NCI-H2029 (cell line): ENCODE results near the gene CMTM6.
"Not testable (repeated sequence)": the region's sequence is repeated elsewhere in the genome, so short reads cannot be mapped to it uniquely, and the experiment has no call there.

ENCODE experiments used
- DNase-seq: peaks from one replicate; lab custom pipeline; 2025; lab: John Stamatoyannopoulos, UW

CMTM6 gene

GRCh38 chr3:32502118-32502945 lies at the start of gene CMTM6:
TSS of gene CMTM6 (minus strand) at chr3:32502852. CDS start at chr3:32502745, 107 bp downstream.
- peak; percentile 82 for DNase-seq

- DNase-seq: no peak
These were observed 49.4 kb upstream of the CMTM6 start for GRCh38 chr3:32552013-32552412.

- DNase-seq: no peak
These were observed 48.8 kb upstream of the CMTM6 start for GRCh38 chr3:32551496-32551895.

GRCh38 chr3:32551087-32551486 lies 48.4 kb upstream of the CMTM6 start:
- no peak for DNase-seq

- no peak for DNase-seq
These were observed 42.7 kb upstream of the CMTM6 start for GRCh38 chr3:32545305-32545704.

- DNase-seq: no peak
These were observed 42.2 kb upstream of the CMTM6 start for GRCh38 chr3:32544894-32545293.

GRCh38 chr3:32542807-32543206 lies 40.2 kb upstream of the CMTM6 start:
- DNase-seq: no peak

GRCh38 chr3:32540899-32541298 lies 38.2 kb upstream of the CMTM6 start:
- DNase-seq: no peak

GRCh38 chr3:32532434-32532833 lies 29.8 kb upstream of the CMTM6 start:
- DNase-seq: no peak

- DNase-seq: no peak
These were observed 28.5 kb upstream of the CMTM6 start for GRCh38 chr3:32531010-32531647.

- no peak for DNase-seq
These were observed 23.1 kb upstream of the CMTM6 start for GRCh38 chr3:32525720-32526119.

- no peak for DNase-seq
These were observed 20.0 kb upstream of the CMTM6 start for GRCh38 chr3:32522682-32523081.

GRCh38 chr3:32518921-32519320 lies 16.3 kb upstream of the CMTM6 start:
- DNase-seq: not testable (repeated sequence)

- DNase-seq: not testable (repeated sequence)
These were observed 14.1 kb upstream of the CMTM6 start for GRCh38 chr3:32516751-32517150.

- DNase-seq: no peak
These were observed 8.4 kb upstream of the CMTM6 start for GRCh38 chr3:32511005-32511404.

GRCh38 chr3:32510075-32510724 lies 7.5 kb upstream of the CMTM6 start:
- DNase-seq: peak; percentile 59

- no peak for DNase-seq
These were observed 6.1 kb upstream of the CMTM6 start for GRCh38 chr3:32508711-32509110.

- no peak for DNase-seq
These were observed 3.8 kb upstream of the CMTM6 start for GRCh38 chr3:32506466-32506865.

- DNase-seq: no peak
These were observed 264 bp upstream of the CMTM6 start for GRCh38 chr3:32502946-32503286.

- DNase-seq: no peak
These were observed 902 bp downstream of the CMTM6 start for GRCh38 chr3:32501783-32502117.

GRCh38 chr3:32500880-32501782 lies 1.5 kb downstream of the CMTM6 start:
- DNase-seq: no peak

- no peak for DNase-seq
These were observed 2.4 kb downstream of the CMTM6 start for GRCh38 chr3:32500231-32500630.
